Activated T-helper 1 cell treated with anti-CD3 and anti-CD28 coated beads, Interleukin-2, amount 50 U/mL, for 16 hours (primary cell): ENCODE data around the gene PRPSAP1.
"Not testable (repeated sequence)": the region's sequence is repeated elsewhere in the genome, so short reads cannot be mapped to it uniquely, and the experiment has no call there.

ENCODE experiments used
- DNase-seq, 2 donors: peaks; one replicate each; pipeline ENCODE4 v3.0.0-alpha.2; 2020; ENCODE audit warnings: low read depth in 1 of 2, low spot score in 1 of 2

Gene PRPSAP1

DNA sequence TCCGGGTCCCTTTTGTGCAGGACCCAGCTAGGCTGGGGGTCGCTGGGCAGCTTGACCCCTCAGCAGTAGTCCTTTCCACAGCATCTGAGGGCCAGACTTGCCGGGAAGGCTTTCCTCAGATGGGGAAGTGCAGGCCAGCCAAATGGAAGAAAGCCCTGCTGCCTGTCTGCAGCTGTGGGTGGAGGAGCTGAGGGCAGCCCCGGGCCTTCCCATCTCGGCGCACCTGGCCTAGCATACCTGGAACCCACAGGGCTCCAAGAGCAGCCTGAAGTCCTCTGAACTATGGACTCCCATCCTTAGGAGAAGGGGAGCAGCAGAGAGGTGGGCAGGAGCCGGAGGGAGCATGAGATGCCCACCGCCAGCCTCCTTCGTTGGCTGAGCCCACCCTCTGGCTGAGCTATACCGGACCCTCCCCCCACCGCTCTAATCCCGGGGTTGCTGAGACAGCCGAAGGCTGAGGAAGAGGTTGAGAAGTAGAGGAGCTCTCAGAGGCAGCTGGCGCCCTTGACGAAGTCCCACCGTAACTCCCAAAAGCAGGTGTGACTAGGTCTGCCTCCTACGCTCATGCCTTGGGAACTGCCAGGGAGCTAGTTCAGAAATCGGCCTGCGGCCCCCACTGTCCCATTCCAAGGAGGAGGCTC is 75.3 kb downstream of the PRPSAP1 start:
- no peak for DNase-seq

DNA sequence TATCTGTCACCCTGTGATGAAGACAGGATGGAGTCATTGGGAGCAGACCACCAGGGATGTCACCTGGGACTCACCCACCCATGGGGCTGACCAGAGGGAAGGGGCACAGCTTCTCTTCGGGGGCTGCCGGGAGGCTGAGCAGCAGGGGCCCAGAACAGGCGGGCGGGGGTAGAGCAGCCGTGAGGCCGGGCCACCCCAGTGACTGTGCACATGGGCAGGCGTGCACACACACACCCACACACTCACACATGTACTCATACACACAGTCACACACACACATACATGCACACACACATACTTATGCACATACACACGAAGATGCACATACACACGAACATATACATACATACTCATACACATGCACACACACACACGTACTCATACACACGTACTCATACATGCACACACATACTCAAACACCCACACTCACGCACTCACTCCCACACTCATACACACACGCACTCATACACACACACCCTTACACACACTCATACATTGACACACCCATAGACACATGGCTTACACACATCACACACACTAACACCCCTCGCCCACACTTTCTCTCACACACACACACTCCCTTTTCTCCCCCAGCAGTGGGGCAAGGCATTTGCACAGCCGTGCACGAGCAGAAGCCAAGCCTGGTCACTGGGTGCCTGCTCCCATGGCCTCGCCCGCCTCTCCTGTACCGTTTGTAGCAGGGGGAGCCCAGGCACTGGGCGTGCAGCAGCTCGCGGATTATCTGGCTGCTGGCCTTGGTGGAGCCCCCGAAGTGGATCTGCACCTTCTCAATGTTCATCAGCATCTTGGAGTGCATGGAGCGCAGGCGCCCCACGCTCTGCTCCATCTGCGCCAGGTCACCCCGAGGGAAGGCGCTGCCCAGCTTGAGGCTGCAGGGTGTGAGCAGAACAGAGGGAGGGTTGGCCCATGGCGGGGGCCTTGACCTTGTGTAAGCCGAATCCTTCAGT is 76.1 kb downstream of the PRPSAP1 start:
- no peak for DNase-seq

DNA sequence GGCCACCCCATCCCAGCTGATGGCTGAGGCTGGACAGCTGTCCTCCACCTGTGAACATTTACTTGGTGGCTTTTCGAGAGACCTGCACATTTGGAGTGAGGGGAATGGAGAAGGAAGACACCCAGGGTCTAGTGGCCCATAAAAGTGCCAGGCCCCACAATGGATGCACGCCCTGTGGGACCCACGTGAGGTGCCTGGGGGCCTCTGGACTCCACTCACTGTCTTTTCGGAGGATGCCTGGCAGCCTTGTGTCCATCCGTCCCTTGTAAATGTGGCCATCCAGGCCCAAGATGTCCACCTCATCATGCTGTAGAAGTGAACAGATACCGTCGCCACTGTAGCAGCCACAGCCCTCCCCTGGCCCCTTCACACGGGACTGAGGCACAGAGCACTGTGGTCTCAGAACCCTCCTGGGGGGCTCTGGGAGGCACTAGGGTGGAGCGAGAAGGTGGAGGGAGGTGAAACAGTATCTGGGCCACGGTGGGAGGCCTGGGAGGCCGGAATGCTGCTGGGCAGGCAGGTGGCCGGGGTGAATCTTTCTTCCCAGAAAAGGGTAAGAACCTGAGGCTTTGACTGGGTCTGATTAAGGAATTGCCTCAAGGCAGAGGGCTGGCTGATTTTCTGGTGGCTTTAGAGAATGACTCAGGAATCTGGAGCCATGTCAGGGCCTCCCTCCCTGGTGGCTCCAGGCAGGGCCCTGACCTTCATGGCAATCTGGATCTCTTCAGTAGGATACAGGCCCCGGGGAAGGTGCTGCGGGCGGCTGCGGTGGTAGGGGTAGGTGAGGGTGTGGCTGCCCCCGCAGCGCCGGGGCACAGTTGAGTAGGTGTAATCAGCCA is 77.0 kb downstream of the PRPSAP1 start:
- DNase-seq, result no peak

DNA sequence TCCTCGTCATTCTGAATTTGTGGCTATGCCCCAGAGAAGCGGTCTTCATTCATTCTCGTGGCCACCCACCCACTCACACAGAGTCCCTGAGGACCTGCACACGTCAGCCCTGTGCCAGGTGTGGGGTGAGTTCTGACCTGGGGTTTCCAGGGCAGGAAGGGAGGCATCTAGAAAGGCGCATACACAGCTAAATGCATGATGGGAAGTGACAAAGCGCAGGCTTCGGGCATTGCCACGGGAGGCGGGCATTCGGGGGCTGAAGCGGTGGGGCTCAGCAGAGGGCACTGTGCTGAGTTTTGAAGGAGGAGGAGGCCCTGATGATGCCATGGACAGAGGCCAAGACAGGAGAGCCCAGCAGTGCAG is 77.7 kb downstream of the PRPSAP1 start:
- no peak for DNase-seq

DNA sequence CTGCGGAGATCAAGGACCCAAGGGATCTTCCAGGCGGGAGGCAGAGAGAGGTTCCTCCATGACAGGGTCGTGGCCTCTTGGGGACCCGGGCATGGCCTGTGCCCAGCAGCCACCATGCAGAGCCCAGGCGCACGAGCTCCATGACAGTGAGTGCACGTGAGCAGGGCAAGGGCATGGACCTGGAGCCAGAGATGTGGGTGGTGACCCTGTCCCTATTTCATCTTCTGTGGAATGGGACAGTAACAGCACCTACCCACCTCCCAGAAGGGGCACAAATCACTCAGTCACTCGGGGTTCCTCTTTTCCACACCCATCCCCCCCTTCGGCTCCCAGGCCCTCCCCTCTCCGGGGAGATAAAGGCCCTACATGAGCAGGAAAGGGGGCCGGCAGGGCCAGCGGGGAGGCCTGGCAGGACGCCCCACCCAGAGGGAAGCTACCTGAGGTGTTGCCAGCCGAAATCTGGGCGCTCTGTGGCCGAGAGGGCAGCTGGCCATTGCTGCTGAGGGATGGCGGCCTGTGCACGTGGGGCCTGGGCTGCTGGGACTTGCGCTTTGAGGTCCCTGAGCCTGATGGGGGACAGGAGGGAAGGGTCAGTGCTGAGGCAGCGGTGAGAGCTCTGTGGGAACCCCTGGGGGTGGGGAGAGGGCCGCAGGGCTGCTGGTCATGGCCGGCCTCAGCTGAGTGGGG is 78.2 kb downstream of the PRPSAP1 start:
- DNase-seq, result no peak

DNA sequence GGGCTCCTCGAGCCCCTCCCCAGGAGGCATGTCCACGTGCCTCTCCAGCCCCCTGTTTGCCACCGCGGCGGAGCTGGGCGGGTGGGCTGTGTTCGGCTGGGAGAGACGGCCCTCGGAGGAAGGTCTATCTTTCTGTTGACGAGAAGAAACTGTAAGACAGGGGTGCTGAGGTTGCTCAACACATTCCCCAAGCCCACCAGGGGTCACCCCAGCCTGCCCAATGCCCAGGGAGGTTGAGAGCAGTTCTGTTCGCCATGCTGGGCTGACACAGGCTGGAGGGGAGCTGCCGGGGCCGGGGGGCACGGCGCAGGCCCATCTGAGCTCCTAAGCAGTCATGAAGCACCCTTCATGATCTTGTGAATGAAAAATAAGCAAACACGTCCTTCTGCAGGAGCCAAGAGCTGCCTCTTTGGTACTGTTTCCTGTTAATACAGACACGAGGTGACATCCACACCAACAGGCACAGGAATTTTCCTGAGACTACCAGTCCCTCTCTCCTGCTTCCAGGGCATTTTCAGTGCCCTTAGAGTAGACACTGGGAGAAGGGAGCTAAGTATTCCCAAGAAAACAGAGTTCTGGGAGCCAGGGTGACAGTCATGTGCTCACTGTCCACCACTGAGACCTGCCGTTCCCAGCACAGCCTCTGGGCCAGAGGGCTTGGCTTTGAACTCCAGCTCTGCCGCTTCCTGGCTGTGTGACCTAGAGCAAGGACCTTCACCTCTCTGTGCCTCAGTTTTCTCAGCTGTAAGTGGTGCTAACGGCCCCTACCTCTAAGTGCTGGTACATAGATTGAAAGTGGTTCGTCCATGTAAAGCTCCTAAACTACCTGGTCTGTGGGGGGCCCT is 79.4 kb downstream of the PRPSAP1 start:
- DNase-seq, result no peak

DNA sequence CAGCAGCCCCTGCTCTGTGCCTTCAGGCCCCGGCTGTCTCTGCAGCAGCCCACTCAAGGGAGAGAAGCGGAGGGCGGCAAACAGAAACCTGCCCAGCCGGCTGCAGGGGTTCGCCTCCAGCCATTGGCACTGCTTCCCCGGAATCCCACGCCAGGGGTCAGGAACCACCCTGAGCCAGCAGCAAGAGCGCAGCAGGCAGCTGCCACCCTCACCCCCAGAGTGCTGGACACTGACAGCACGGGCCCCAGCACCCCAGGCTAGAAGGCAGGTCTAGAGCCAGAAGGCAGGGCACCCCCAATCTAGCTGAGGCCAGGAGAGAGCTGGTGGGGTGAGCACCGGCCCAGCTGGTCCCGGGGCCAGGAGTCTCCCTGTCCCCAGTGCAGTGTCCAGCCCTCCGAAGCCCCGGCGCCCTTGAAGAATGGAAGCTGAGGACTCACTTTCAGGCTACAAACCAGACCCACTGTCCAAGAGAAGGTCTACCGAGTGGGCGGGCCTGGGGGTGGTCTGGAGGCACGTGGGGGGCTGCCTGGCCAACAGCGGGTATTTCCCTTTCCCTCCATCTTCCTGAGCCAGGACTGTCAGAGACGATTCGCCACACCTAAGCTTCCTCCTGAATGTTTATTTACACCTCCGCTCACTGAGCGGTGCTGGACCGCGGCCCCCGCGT is 80.1 kb downstream of the PRPSAP1 start:
- no peak for DNase-seq

DNA sequence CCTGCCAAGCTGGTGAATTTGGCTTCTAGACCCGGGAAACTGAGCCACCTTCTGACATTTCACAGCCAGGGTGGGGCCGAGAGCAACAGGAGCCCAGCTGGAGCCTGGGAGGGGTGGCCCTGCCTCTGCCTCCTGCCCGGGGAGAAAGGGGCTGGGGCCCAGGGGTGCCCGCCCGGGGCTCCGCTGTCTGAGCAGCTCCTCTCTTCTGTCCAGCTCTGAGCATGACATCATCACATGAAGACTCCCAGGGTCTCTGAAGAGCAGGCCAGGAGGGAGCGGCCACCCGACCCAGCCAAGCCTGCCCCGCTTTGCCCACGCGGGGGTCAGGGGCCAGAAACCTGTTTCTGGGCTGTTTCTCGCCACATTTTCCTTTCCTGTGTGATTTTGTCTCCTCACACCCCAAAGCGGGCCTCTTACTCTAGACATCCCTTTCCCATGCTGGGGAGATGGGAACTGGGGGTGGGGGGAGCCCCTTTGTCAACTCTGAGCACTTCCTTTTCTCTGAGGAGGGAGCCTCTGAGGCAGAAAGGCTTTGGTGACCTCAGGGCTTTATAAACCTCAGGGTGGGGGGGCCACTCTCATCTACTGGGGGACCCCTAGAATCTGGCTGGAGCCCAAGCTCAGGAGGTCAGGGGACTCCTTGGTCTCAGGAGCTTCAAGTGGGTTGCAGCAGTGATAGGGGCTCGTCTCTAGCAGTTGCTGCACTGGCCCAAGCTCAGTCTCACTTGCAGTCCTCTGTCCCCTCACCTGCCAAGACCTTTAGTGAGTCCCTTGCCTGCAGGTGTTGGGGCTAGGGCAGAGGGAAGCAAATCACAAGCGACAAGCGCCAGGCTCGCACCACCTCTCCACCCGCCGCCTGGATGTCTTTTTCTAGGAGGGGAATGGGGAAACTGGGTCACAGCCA is 80.9 kb downstream of the PRPSAP1 start:
- DNase-seq, result no peak

DNA sequence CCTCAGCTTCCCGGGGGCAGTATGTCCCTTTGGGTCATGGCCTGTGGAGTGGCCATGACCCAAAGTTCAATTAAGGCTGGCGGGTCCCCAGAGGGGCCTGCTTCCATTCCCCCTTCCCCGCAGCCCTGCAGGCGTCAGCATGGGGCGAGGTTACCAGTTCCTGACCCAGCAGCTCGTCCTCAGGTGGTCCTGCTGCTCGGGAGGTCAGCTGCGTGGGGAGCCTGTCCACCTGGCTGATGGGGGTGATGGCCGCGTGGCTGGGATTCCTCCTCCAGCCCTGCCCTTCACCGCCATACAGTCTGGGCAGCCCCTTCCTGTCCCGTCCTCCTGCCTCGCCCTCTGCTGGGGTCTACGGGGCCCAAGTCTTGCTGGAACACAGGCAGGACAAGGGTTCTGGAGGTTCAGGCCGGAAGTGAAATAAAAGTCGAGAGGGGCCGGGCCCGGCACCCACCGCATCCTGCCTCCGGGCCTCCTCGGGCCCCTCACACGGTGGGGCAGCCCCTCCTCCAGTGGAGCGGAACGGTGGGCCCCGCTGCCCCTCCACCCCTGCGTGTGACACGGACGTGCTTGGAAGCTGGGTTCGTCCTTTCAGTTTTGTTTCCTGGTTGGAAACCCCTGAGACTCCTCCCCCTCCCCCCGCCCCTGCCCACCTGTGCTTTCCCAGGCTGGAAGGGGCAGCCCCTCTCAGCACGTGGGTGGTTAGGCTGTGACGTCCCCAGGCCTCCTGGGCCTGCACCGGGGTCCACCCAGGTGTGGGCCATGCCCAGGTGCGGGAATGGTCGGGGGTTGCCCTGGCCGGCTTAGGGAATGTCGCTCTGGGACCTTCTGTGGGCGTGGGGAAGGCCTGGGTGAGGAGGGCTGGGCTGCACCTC is 81.8 kb downstream of the PRPSAP1 start:
- DNase-seq, result peak in 1 of 2 donors; percentile 73

DNA sequence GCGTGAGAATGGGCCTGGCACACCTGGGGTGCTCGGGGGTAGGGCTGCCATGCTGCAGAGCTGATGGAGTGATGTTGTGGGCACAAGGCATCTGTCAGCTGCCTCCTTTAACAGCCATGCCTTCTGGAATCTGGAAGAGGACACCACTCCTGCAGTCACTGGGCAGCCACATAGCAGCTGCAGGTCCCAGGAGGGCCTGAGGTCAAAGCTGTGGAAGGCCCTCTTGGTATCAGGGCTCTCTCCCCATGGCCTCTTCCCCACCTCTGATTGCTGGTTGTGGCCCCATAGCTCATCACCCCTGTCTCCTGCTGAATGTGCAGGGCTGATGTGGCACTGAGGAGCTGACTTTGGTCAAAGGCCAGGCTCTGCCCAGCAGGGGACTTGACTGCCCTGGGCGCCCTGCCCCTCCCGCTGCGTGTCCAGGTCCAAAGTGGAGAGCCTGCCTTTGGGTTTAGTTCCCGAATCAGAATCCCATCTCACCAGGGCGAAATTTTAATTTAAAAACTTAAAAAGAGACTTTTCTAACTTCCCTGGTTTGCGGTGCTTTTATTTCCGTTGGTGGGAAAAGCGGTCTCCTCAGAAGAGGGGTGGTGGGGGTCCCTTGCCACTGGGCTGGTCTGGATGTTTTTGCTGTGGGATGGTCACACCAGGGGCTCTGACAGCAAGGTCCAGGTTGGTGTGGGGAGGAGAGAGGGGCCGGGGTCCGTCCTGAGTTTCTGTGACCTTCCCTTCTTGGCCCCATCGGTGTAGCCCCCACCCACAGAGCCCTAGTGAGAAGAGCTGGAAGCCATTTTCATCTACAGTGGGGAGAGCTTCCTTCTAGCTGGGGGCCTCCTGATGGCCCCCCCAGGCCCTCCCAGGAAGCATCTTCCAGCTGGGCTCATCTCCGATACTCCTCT is 82.7 kb downstream of the PRPSAP1 start:
- DNase-seq, result no peak

DNA sequence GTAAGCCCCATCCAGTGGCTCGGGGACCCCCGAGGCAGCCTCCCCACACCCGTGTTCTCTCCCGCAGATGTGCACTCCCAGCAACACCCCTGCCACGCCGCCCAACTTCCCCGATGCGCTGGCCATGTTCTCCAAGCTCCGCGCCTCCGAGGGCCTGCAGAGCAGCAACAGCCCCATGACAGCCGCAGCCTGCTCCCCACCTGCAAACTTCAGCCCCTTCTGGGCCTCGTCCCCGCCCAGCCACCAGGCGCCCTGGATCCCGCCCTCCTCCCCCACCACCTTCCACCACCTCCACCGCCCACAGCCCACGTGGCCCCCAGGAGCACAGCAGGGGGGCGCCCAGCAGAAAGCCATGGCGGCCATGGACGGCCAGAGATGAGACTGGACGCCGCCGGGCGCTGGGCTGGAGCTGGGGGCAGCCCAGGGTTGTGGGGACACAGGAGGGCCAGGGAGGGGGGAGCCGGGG is 83.6 kb downstream of the PRPSAP1 start:
- DNase-seq, result no peak

DNA sequence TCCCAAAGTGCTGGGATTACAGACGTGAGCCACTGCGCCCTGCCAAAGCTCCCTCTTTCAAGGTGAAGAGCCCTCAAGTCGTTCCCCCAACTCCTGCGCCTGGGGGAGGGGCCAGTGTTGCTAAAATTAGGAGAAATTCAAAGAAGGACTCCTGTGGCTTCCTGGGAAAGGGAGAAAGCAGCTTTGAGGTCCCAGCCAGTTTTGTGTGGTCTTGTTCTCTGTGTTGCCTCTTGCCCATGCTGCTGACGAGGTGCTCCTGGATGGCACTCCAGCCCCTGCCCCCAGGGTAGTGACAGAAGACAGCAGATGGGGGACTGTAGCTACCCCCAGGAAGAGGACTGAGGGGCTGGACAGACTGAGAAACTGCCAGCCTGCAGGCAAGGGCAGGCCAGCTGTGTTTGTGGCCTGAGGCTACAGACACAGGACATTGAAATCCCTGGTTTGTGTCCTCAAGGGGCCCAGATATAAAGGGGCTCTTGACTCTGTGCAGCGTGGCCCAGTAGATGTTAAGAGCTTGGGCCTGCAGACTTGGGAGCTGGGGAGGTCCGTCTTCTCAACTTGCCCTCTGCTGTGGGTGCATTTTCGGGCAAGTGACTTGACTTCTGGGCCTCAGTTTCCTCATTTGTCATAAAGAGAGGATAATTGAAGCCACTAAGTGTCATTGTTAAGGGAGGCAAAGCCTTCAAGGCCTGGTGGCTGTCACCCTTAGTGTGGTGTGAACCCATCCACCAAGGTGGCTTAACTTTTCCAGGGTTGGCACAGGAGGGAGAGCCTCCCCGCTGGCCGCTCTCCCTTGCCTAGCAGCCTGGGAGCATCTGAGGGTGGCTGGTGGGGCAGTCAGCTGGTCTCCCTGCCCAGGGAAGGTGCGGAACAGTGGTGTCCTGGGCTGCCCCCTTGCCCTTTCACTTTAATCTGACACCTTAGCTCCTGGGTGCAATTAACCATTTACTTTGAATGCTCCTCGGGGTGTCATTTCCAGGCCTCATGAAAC is 84.4 kb downstream of the PRPSAP1 start:
- DNase-seq, result no peak

DNA sequence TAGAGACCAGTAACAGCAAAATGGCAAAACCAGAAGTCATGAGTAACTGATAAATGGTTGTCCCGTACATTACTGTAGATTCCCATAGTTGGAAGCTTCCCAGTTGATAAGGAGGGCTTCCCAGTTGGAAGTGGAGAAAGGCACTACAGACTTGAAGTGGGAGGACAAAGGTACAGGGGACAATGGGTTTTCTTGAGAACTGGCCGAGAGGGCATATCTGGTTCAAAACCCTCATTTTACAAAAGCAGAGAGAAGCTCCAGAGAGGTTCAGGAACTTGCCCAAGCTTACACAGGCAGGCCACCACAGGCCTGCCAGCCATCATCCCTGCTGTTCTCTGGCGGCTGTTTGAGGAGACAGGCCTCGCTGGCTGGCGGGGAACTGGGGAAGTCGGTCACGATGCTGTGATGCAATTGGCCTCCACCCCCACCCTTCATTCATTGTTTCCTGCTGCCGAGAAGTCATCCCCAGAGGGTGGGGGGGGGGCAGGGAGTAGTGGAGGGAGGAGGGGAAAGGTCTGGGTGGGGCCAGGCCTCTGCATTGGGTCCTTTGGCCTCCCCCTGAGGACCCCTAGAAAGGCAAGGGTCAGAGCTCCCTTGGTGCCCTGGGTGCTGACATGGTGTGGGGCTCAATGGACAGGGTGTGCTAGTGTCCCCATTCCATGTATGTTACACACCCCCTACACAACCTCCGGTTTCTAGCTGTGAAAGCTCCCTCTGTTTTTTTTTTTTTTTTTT is 85.5 kb downstream of the PRPSAP1 start:
- DNase-seq, result peak in 1 of 2 donors; percentile 62

DNA sequence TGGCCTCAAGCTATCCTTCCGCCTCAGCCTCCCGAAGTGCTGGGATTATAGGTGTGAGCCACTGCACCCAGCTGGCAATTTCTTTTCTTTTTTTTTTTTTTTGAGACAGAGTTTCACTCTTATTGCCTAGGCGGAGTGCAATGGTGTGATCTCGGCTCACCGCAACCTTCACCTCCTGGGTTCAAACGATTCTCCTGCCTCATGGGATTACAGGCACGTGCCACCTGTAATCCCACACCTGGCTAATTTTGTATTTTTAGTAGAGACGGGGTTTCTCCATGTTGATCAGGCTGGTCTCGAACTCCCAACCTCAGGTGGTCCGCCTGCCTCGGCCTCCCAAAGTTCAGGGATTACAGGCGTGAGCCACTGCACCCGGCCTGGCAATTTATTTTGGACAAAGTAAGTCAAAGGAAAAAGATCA is 86.1 kb downstream of the PRPSAP1 start:
- not testable (repeated sequence) for DNase-seq
